Neural progenitor cell (in vitro differentiated cells): Measurements from ENCODE around the gene RNGTT.

Source experiments
- CTCF ChIP-seq: fragments of 200-600 bp; sonication (generic); IDR thresholded peaks from 2 replicates; pipeline ENCODE4 v1.5.1; 2017; ENCODE audit warnings: antibody characterized with exemption, mild to moderate bottlenecking
- EZH2 ChIP-seq: fragments of 200-600 bp; sonication (generic); IDR thresholded peaks from 2 replicates; pipeline ENCODE4 v1.6.1; 2017; ENCODE audit warnings: antibody characterized with exemption, mild to moderate bottlenecking, moderate library complexity

GRCh38 chr6:88612631-88613030, 350.8 kb downstream of the RNGTT start:
- TF ChIP-seq CTCF, result no peak
- TF ChIP-seq EZH2, result no peak
